AG10803 (cell line): ENCODE data around the gene KRT36.
A peak's percentile ranks its signal among the peaks of the same experiment; 100 is the strongest.

Experiments used
- DNase-seq: peaks from one replicate; pipeline ENCODE4 v3.0.0; 2010; ENCODE audit warnings: low read depth
- H3K4me3 ChIP-seq: 2 replicates; pipeline ENCODE4 v1.5.1; 2011; ENCODE audit warnings: mild to moderate bottlenecking, low read length, control low read depth
- CTCF ChIP-seq: conservative IDR thresholded peaks from 2 replicates; pipeline ENCODE4 v1.5.1; 2011; ENCODE audit warnings: mild to moderate bottlenecking, low read length, control low read depth, inconsistent platforms

KRT36 gene

GRCh38 chr17:41489531-41489930, at the start of gene KRT36:
KRT36 (minus strand) TSS chr17:41489910; CDS start chr17:41489864, 46 bp downstream.
- TF ChIP-seq CTCF = no peak
- DNase-seq = no peak
- H3K4me3 ChIP-seq = no peak within 1 kb of the TSS

- no peak for DNase-seq
- H3K4me3 ChIP-seq = no peak overlapping the region
- no peak for TF ChIP-seq CTCF
Measured at GRCh38 chr17:41539071-41539492, 49.4 kb upstream of the KRT36 start.

GRCh38 chr17:41538565-41538991, 48.9 kb upstream of the KRT36 start:
- H3K4me3 ChIP-seq = no peak overlapping the region
- DNase-seq = peak; percentile 62
- TF ChIP-seq CTCF = no peak

- peak; percentile 64 for DNase-seq
- no peak for TF ChIP-seq CTCF
- no peak overlapping the region for H3K4me3 ChIP-seq
Measured at GRCh38 chr17:41537990-41538389, 48.3 kb upstream of the KRT36 start.

- H3K4me3 ChIP-seq = no peak overlapping the region
- TF ChIP-seq CTCF = no peak
- no peak for DNase-seq
Measured at GRCh38 chr17:41537614-41537954, 47.9 kb upstream of the KRT36 start.

- DNase-seq = no peak
- no peak overlapping the region for H3K4me3 ChIP-seq
- no peak for TF ChIP-seq CTCF
Measured at GRCh38 chr17:41536741-41537613, 47.3 kb upstream of the KRT36 start.
